NCI-H526 (cell line): Measurements from ENCODE around the gene NEK6.

Experiments
- DNase-seq, 2 experiments: peaks; one replicate each; lab custom pipeline; 2025; lab: John Stamatoyannopoulos, UW

The NEK6 gene

DNA sequence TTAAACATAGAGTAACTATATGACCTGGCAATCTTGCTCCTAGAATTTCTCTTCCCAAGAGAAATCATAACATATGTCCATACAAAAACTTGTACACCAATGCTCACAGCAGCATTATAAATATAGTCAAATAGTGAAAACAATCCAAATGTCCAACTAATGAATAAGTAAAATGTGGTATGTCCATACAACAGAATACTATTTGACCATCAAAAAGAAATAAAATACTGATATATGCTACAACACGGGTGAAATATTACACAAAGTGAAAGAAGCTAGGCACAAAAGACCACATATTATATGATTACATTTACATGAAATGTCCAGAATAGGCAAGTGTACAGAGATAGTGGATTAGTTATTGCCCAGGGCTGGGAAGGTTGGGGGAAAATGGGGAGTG lies 116.1 kb downstream of the NEK6 start:
- DNase-seq: no peak

DNA sequence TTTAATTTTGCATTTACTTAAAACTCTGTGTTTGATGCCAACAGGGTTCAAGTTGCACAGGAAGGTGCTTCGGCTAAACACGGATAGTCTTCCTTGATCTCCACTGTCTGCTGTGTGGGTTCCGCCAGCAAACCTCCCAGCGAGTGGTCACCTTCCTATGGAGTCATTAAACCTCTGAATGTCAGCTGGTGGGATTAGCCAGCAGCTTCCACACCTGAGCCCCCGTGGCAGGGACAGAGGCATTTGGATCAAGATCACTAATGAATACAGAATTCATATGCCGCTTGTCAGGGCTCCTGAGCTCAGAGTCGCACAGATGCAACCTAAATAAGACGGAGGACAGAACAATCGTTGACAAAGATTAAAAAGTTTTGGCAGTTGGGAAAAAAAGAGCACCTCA lies 118.0 kb downstream of the NEK6 start:
- DNase-seq: no peak

DNA sequence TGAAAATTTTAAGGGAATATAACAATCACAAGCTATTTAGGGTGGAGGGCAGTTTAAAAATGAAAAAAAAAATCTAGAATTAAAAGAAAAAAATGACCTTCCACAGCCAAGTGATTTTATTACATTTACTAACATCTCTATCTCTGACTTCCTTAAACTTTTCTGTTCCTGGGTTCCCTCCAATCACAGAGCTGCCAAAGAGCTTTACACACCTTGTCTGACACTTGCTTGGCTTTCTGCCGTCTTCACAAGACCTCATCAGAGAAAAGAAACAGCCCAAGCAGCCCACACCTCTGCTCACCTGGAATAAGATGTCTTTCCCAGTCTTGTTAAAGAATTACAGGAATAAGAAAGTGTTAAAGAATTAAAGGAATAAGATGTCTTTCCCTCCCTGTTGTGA lies 118.6 kb downstream of the NEK6 start:
- DNase-seq: no peak

DNA sequence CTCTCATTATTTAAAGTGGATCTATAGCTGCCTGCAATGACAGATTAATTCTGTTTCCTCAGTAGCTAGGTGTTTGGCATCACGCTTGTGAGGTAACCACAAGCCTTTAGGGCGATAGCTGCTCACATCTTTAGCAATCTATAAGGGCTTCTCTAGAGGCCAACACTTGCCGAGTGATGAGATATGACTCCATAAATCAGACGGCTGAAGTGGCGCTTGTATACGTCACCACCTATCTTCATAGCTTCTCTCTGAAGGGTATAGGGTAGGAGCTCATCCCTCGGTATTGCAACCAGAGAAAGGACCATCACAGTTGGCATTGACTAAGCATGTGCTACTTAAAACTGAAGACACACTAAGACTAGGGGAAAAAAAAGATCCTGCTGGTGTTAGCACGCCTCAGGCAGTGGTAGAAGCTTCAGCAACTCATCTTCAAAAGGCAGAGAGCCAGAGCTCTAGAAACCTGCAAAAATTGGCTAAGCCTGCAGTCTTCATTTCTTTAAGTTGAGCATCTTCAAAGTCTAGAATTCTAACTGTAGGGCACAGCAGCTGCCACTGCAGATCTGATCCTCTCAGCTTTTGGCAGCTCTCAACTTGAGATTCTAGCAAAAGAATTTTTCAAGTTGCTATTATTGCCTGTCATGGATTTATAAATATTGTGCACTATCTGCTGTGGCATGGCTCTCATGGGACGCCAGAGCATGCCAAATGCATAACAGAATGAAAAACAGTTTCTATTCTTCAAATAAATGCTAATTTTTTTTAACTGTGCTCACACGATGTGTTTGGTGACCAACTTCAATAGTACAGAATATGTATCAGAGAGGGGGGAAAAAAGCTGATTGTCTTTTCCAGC lies 120.0 kb downstream of the NEK6 start:
- no peak for DNase-seq

DNA sequence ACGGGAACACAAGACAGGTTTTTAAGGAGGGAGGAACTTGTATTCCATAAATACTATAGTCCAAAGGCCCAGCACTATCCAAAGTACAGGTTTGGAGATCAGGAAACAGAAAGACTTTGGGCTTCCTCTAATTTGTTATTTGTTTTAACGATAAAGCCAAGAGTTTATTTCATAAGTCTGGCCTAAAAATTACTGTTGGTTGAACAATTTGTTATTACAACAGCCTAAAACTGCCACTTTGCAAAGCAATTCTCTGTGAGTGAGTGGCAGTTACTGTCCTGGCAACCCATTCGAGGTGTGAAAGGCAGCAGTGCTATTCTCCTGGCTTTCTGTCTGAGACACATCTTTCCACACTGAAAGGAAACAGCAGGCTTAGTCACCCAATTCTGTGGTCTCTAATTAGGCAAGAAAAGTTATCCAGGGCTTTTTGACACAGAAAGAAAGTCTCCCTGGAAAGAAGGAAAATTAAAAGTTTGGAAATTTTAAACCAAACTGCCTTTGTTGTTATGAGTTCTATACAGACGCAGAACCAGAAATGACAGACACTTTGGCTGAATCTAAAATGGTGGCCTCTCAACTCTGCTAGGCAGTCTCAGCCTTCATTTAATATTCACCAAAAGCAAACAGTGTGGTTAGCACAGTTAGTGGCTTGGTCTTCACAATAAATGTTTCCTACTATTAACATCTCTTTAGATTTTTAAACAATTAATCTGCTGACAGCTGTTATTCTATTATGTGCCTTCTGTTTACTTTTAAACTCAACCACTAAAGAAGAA lies 123.6 kb downstream of the NEK6 start:
- no peak for DNase-seq

DNA sequence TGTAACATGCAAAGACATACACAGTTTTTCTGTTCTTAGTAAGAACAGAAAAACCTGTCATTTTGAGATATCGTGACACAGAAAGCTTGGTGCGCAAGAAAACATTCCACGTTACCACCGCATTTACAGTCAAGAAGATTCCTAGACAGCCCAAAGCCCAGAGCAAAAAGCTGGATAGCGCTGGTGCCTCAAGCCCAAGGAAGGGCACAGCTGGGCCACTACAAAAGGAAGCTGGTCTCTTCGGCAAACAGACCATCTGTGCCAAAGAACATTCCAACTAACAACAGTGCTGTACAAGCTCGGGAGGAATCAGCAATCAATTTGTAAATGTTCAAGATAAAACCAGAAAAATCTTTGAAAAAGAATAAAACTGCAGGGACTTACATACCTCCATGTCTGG lies 126.5 kb downstream of the NEK6 start:
- no peak for DNase-seq

DNA sequence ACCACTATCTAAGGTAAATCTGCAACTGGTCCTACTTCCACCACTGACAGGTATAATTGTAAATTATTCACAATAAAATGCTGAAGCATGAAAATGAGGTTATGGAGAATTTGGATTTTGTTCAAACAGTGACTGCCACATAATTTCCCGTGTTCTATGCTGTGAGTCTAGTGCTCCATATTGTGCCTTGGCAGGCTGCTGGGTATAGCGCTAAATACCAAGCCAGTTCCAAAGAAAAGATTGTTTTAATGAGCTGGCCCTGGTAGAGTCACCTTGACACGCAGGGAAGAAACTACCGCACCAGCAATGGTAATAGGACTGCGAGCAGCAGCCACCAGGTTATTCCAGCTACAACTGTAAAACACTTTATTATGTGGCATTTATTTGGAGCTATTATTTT lies 127.1 kb downstream of the NEK6 start:
- DNase-seq: no peak

DNA sequence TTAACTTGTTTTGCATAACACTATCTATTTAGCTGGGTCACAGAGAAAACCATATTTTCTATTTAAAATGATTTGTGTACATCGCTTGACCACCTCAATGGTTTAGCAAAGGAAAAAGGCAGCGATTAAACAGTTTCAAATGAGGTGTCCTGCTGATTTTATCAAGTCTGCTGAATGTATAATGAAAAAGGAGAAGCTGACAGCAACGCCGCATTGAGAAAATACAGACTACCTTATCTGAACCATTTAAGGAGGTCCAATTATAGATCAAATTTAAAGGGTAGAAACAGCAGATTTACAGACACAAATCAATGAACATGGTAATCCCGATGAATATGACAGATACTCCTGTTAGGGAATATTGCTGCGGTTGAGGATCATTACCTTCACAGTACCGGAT lies 127.9 kb downstream of the NEK6 start:
- no peak for DNase-seq

DNA sequence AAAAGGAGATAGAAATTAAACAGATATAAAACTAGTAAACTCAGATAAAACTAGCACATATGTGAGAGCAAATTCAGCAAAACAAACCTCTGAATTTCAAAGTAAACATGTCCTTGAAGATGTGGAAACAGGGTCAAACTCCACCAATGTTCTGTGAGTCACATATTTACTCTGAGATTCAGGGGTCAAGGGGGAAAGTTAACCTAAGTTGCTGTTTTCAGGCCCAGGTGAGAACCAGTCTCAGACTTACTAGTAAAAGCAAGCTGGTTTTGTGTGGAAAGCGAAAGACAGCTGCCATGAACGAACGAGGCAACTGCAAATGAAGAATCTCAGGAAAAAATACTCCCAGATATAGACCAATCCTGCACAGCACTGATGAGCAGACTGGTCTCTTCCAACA lies 128.5 kb downstream of the NEK6 start:
- no peak for DNase-seq

DNA sequence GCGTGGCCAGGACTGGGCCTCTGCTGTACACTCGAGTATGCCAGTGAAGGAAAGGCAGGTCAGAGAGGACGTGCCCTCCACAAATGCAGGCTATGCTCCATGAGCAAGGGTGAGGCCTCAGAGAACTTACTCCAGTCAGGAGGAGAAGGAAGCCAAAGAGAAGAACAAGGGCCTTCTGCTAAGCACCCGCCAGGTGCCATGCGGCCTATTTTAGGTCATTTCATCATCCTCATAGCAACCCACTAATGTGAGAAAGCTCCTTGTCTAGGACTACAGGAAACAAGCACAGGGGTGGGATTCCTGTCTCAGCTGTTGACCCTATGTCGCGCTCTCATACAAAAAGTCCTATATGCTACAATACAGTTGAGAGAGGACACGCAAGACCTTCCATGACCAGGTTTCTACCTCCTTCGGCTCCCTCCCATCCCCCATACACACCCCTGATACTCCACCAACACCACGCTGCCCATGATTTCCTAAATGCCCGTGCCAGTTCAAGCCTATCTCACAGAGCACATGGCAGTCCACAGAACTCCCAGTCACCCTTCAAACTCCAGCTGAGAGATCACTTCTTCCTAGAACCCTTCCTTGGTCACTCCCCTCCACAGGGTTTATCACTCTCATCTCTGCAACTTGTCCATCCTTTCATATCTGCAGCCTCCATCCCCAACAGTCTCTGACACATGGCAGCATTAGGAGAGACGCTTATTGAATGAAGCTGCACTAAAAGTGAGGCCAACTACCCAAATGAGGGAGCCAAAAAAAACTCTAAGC lies 130.7 kb downstream of the NEK6 start:
- DNase-seq: no peak

DNA sequence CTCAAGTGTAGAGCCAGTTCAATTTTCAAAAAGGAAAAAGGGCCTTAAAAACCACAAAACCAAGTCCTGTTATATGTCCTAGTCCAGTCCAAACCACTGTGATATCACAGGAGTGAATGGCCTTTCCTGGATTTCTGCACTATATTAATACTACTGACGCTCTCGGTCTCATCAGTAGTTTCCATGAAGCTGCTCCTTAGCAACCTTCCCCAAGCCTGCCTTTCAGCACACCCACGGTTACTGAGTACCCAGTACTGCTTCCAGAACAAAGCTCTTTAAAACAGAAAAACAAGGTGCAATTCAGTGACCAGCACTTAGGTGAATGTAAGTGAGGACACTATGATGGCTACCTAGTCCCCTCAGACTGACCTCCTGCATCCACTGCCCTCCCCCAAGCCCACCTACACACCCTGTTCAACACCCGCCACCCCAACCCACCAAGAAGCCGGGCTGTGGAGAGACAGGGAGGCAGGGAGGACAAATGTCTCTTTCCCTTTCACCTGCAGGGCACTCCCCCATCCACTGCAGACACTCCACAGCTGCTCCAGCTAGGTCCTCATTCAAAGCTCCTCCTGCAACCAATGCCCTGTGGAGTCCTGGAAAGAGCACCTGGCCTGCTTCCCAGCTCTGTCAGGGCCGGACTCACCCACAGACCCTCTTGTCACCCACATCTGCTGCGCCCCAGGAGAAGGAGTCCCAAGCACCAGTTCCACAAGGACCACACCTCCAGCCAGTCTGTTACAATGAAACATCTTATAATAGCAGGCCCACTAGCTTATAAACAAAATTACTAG lies 131.6 kb downstream of the NEK6 start:
- no peak for DNase-seq

DNA sequence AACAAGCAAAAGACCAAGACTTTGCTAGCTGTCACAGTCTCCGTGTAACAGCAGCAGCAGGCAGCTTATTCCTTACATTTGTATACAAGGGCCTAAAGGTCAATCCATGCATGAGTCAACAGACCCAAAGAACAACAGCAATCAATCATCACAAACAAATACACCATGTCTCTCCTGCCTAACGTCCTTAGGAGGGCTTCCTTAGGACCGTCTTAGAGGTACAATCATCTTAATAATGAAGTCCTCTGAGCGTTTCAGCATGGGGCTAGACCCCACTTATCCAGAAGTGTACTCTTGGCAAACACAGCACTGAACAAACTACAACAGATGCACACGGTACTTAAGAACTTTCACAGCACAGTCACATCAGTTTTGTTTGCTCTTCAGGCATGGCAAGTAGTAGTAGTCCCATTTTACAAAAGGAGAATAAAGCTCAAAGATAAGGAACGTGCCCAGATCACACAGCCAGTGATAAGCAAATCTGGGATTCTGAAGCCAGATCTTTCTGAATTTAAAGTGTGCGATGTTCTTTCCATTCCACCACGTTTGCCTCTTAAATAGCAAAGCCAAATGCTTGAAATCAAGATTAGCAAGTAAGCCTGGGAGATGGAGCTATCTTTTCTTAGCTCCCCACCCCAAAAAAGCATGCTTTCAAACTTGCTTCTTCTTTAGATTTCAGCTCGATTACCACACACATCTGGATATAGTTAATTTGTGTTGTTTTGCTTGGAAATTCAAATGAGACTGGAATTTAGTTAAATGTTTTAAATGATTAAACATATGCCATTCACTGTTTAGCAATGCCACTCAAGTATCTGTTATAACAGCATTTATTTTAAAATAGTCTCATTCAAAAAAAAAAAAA lies 133.3 kb downstream of the NEK6 start:
- no peak for DNase-seq

DNA sequence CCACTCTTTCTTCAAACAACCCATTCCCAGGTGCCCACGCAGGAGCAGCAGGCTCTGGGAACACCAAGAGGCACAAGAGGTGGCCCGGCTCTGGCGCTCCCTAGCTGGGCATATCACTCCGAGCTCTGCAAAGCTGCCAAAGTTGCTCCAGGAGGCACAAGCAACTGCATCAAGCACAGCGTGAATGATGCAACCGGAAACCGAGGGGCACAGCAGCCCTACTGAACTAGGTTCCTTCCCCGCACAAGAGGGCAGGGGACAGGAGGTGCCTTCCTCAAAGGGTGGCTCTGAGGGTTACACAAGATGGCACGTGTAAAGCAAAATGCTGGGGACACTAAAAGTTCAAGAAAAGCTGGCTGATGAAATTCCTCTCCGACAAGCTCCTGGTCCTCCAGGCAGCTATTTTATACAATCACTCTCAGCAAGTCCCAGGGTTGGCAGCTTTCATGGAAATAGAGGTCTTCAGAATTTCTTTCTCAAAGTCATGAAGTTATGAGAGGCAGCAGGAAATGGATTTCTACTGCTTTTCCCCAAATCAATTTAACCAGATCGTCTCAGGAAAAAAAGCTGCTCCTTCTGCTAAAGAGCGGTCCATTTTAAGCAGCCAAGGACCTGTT lies 134.6 kb downstream of the NEK6 start:
- DNase-seq: no peak

DNA sequence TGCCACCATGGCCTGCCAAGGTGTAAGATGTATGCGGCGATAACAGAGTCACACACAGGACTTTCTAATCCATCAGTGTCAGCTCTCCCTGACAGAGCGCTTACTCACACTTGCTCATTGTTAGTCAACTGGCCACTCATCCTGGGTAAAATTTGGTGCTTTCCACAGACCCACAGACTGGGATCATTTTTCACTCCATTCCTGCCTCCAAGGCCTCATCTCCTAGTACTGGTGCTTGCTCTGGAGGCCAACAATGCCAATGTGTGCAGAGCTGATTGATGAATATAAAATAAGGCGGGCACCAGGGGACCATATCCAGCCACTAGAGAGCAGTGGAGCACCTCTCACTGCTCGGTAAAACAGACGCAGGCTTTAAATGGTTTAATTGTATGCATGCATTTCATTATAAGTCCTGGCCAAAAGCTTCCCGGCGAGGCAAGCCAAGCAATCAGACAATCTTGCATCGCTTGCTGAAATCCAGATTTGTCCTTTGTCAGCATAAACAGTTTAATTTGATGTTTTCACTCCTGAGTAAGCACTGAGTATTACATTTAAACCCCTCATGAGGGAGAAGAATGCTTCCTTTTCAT lies 135.2 kb downstream of the NEK6 start:
- DNase-seq: peak; percentile 12 to 70

DNA sequence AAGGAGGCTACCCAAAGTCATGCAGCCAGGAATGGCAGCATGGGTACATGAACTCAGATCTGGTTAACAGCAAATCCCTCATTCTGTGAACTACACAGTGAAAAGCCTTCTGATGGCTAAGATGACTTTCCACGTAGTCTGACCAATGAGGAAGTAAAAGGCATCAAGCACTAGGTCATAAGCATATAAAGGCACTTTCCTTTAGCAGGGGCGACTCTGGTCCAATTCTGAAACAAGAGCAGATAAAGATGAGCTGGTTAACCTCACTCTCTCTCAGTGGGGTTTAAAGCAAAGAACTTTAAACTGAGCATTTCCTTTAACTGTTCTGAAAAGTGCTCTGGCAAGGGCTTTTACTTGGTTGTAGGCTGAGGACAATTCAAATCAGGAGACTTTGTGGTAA lies 136.4 kb downstream of the NEK6 start:
- no peak for DNase-seq

DNA sequence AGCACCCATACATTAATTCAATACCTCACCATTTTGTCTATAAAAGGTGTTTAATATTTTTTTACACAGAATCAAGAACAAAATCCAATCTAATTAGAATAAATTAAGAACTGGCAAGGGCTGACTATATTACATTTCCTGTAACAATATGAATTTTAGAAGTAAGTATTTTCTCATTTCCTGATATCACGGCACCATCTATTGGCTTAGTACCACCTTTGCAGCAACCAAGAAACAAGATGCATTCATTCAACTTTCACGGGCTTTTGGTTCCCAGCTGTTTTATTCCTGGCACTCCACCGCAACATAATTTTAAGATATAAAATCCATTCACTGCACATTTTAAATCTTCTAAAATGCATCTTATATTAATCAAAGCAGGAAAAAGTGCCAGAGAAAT lies 136.8 kb downstream of the NEK6 start:
- DNase-seq: no peak

DNA sequence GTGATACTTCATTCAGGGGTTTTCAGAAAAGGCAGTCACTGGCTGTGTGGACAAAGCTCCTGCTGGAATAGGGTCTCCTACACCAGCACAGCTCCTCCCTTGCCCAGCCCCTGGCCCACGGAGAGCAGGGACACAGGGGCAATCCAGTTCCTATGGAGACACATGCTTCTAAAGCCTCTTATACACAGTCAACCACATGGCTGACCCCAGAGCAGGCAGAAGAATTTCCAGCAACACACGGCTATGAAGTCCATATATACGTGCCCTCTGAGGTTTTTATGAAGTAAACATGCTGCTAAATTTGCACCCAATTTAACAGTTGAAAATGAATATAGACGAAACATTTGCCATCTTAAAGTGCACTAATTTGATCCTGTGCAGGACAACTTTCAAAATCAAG lies 138.1 kb downstream of the NEK6 start:
- DNase-seq: no peak

DNA sequence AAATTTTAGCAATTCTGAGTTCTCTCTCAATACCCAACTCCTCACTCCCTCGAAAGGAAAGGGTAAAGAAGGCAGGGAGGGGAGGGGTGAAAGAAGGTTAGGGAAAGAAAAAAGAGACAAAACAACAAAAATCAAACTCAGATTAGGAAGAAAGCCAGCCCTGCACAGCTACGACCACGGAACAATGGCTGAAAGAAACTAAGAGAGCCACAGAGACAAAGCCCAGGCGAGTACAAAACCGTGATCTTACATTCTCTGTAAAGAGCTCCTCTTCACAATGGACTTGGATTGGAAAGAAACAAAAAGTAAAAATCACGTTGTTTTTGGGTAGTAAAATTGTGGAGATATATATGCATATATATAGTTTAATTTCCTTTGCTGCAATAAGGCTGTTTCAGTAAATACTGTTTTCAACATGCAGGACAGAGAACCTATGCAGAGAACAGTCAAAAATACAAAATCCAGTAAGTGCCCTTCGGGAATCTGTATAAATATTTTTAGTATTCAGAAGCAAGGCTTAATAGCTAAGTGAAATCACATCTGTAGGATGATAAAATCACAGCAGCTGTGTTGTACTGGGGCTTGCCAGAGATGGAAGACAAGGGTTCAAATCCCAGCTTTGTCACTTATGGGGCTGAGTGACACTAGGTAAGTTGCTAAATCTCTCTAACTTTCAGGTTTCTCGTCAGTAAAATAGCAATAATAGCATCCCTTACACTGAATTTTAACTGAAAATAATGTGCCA lies 140.6 kb downstream of the NEK6 start:
- no peak for DNase-seq

DNA sequence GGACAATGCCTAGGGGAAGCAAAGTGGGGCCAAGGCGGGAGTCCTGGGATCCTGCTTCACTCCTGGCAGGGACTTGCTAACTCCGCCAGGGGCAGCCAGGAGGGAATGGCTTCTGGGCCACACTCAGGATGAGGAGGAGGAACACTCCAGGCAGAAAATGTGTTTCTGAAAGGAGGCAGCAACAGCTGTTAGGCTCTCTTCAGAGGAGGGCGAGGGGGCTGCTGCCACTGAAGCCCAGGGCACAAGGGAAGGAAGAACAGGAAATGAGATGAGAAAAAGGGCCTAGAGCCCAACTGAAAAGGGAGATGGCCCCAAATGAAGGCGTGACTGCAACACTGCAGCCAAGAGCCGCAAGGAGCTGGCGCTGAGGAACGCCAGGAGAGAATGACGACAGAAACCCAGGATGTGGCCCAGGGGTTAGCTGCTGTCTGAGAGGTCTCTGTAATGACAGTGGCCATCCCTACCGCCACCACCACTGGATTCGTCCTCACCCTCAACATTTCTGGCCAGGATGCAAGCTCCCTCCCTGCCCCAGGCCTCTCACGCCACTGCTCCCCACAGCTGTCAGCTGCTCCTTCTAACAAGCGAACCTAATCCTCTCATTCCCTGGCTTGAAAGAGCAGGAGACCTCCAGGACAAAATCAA lies 141.7 kb downstream of the NEK6 start:
- no peak for DNase-seq
